GM20431 (cell line): ENCODE data around the gene DMAC2.
"Not testable (repeated sequence)": the region's sequence is repeated elsewhere in the genome, so short reads cannot be mapped to it uniquely, and the experiment has no call there.

ENCODE experiments used
- in situ Hi-C: fragments of 300-500 bp; cut with MseI, MboI; formaldehyde crosslinking; loops from one replicate; pipeline ENCODE4 v1.15.0; 2020; ENCODE audit warnings: low sequenced_read_pairs; ENCODE audit not compliant: unreplicated experiment

Gene DMAC2

GRCh38 chr19:41443813-41444455 lies 4.2 kb upstream of the DMAC2 start:
- in situ Hi-C loops, result loop anchor here (10.0 kb wide), 1 partner anchor 131 kb away; the partner anchor contains the start of gene CEACAM21

- in situ Hi-C loops, result loop anchor here (10.0 kb wide), 1 partner anchor 132 kb away; the partner anchor contains the start of gene CEACAM21
These were observed 3.0 kb upstream of the DMAC2 start, which contains the start of gene ERICH4 for GRCh38 chr19:41442473-41443355. Gene ERICH4 (plus strand): TSS chr19:41443156. CDS start chr19:41443170, 14 bp downstream.

DNA sequence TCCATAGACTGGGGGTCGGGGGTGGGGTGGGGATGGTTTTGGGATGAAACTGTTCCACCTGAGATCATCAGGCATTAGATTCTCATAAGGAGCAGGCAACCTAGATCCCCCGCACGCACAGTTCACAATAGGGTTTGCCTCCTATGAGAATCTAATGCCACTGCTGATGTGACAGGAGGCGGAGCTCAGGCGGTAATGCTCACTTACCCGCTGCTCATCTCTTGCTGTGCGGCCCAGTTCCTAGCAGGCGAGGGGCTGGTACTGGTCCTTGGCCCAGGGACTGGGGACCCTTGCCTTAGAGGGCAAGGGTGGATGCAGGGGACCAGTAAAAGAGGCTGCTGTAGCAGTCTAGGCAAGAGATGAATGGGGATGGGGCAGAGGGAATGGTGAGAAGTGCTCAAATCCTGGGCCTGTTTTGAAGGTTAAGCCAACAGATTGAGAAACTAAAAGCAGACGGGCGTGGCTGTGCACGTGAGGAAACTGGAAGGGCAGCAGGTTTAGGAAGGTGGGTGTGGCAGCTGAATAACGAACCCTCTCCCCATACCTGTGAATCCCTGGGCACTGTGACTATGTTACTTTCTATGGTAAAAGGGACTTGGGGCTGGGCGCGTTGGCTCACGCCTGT lies 1.7 kb upstream of the DMAC2 start:
- in situ Hi-C loops, result loop anchor here (10.0 kb wide), 1 partner anchor 133 kb away; the partner anchor contains the start of gene CEACAM21

GRCh38 chr19:41437944-41438574 lies 1.7 kb downstream of the DMAC2 start:
- in situ Hi-C loops, result no loop called here

DNA sequence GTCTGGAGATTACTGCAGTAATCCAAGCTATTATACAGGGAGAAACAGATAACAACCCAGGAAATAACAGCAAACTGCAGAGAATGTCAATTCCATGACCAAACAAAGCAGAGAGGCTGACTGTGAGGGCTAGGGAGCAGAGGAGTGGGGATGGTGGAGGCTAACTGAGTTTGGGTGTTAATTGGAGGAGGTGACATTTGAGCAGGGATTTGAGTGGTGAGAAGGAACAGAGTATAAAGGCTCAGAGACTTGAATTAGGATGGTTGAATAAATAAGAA lies 3.1 kb downstream of the DMAC2 start:
- in situ Hi-C loops, result no loop called here

DNA sequence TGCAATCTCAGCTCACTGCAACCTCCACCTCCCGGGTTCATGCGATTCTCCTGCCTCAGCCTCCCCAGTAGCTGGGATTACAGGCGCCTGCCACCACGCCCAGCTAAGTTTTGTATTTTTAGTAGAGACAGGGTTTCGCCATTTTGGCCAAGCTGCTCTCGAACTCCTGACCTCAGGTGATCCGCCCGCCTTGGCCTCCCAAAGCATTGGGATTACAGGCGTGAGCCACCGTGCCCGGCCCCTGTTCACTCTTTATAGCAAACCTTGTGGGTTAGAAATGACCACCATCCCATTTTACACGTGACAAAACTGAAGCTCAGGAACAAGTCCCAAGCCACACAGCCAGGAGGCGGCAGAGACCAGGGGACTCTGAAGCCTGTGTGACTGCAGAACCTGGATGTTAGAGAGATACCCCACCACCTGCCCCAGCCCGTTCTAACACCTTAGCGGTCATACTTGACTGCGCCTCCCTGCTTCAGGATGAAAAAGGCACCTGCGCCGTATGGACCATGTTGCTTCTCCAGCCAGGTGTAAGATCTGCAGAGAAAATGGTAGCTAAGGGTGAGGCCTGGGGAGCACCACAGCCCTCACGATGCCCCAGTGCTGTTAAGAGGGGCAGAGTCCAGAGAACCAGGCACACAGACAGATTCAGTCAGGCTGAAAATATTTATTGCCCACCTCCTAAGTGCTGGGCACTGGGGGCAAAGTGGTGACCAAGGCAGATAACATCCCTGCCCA lies 3.6 kb downstream of the DMAC2 start:
- in situ Hi-C loops, result no loop called here

- in situ Hi-C loops, result not testable (repeated sequence)
These were observed 4.3 kb downstream of the DMAC2 start for GRCh38 chr19:41435376-41435775.

DNA sequence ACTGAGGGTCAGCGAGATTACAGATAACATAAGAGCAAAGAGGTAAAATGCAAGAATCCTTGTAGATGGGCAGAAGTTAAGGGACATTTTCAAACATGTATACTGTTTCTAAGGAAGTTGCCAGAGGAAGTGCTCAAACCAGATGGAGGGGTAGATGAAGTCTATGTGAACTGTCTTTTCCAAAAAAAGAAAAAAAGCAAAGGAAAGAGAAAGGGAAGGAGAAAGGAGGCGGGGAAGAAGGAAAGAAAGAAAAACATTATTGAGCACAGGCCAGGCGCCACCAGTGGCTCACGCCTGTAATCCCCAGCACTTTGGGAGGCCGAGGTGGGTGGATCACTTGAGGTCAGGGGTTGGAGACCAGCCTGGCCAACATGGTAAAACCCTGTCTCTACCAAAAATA lies 5.3 kb downstream of the DMAC2 start:
- in situ Hi-C loops, result no loop called here

- in situ Hi-C loops, result no loop called here
These were observed 6.5 kb downstream of the DMAC2 start for GRCh38 chr19:41433171-41433570.

DNA sequence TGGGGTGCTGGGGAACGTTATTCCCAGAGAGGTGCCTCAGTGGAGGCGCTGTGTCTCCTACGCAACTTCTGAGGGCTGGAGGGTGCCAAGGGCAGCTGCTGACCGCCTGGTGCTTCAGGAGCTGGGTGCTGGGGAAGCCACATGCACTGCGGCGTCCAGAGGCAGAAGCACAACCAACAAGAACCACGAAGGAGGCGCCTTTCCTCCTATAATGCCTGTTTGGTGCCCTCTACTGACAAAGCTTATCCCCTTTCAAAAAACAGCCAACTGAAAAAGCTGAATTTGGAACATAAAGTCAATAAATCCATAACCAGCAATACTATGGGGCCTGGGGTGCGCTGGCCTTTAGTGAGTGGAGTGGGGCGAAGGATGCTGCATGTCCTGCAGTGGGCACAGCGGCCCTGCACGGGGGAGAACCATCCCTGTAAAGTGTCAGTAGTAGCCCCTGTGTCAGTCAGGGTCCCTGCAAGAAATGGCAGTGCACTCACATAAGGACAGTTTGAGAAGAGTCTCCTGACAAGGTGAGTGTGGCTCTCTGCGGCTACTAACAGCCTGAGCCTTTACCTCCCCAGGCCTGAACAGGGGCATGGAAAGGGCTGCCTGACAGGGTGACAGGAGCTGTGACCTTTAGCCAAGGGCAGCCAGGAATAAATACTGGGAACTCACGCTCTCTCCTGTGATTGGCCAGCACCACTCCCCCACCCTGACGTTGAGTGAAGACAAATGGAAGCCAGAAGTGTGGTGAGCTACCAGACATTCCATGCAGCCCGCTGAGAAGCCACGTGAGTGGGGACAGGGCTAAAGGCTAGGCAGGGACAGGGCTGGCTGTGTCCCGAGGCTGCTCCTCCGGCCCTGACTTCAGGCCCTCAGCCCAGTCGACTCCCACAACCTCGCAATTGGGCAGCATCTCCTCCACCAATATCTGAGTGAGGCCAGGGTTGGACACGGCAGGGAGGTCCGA lies 8.0 kb downstream of the DMAC2 start:
- in situ Hi-C loops, result no loop called here

DNA sequence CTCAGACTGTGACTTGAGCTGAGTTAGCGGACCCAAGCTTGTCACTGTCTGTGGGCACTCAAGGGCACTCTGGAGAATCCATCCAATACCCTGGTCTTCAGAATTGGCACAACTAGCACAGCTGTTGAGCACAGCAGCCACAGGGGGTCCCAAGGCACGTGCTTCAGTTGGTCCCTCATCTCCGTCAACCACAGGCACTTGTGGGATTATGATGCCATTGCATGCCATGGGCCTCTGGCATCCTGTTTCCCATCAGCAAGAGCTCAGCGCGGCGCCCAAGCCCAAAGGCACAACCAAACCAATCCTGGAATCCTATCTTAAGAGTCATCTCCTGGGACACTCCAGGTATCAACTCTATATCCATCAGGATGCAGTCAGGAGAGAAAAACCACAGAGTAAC lies 8.8 kb downstream of the DMAC2 start:
- in situ Hi-C loops, result no loop called here

DNA sequence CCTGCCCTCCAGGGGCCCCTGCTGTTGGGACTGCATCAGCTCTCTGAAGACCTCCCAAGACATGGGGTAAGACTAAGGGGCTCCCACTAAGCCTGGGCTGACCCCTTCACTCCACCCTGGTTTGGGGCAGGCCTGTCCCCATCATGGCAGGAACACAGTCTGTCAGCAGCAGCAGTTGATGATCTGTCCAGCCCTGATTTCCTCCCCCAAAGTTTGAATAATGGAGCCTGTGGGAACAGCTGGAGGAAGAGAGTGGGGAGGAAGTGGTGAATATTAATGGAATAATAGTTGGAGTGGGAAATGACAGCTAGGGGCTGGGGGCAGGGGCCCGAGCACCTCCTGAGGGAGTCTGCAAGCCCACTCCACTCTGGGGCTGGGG lies 11.2 kb downstream of the DMAC2 start:
- in situ Hi-C loops, result no loop called here

DNA sequence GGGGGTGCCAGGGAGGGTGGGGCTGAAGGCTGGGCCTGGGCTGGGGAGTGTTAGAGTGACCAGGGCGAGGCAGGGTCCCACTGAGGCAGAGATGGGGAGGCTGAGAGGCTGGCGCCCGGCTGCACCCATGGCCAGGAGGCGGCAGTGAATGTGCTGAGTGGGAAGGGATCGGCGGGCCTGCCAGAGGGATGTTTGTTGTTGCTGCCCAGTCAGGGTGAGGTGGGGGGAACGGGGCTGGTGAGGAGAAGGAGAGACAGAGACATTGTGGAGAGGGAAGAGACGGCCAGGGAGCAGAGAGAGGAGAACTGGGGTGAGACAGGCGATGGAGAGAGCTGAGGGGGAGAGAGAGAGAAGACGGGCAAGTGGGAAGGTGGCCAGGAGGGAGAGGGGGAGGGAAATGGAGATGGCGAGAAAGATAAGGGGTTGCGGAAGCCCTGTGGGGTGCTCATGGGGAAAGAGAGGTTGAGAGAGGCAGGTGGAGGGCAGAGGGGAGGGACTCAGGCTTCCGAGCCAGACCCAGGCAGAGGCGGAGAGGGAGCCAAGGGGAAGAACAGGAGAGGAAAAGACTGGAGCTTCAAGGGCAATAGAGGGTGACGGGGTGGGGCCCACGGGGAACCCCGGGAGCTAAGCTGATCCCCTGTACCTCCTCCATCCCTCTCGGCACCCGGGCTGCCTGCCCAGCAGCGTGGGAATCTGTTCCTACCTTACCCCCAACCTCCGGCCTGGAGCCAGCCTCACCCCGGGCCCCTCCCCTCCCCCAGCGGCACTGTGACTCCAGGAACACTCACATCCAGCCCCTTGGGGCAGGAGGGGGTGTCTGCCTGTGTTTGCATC lies 11.8 kb downstream of the DMAC2 start:
- in situ Hi-C loops, result no loop called here

DNA sequence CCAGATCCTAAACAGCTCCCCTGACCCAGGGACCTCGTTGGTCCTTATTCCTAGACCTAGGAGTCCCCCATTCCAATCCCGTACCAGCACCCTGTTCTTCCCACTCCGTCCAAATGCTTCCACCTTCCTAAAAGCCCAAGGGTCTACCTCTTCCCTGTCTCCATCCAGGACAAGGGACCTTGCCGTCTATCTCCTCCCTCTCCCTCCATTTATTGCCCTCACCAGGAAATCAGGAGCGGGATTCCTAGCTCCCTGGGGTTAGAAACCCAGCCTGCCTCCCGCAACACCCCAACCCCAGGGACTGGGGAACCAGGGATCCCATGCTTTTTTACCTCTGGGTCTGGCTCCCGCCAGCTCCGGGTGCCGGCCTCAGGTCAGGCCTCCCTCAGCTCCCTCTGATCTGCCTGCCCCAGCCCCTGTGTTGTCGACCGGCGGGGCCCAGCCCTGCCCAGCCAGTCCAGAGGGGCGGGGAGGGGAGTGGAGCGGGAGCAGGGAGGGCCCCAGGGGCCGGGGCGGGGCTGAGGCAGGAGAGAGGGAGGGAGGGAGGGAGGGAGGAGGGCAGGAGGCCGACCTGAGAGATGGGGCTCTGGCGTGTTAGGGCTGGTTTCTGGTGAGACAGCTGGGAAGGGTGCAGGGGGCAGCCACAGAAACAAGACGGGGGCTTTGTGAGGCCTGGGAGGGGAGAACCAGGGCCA lies 12.6 kb downstream of the DMAC2 start, which contains the start of gene B3GNT8:
Gene B3GNT8 (minus strand): TSS at position 423 of the 695 bp plus-strand sequence. CDS start 596 bp downstream, outside the sequence.
- in situ Hi-C loops, result no loop called here

GRCh38 chr19:41426116-41426841 lies 13.4 kb downstream of the DMAC2 start:
- in situ Hi-C loops, result no loop called here
